Testis (tissue), 2 donors: ENCODE data around the gene PLXDC2.

Experiments used
- POLR2A ChIP-seq: fragments of 450-650 bp; IDR thresholded peaks from one replicate; pipeline ENCODE4 v1.6.1; 2017; ENCODE audit warnings: antibody characterized with exemption, mild to moderate bottlenecking, moderate library complexity
- TF ChIP-seq, protein P1 (sequence below), 3 experiments: fragments of 450-650 bp in 2 of 3; fragments of 200-600 bp in 1 of 3; sonication (generic) in 1 of 3; IDR thresholded peaks; one replicate each; pipeline ENCODE4 v1.5.1; 2016 to 2019; ENCODE audit warnings: antibody characterized with exemption in 3 of 3, mild to moderate bottlenecking in 2 of 3, moderate library complexity in 1 of 3

DNA sequence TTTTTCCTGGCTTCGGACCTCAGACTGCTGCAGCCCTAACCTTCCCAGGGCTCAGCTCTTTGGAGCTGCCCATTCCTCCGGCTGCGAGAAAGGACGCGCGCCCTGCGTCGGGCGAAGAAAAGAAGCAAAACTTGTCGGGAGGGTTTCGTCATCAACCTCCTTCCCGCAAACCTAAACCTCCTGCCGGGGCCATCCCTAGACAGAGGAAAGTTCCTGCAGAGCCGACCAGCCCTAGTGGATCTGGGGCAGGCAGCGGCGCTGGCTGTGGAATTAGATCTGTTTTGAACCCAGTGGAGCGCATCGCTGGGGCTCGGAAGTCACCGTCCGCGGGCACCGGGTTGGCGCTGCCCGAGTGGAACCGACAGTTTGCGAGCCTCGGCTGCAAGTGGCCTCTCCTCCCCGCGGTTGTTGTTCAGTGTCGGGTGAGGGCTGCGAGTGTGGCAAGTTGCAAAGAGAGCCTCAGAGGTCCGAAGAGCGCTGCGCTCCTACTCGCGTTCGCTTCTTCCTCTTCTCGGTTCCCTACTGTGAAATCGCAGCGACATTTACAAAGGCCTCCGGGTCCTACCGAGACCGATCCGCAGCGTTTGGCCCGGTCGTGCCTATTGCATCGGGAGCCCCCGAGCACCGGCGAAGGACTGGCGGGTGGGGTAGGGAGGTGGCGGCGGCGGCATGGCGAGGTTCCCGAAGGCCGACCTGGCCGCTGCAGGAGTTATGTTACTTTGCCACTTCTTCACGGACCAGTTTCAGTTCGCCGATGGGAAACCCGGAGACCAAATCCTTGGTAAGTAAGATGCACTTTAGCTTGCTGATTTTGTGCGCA, at the start of gene PLXDC2:
- TF ChIP-seq, protein P1, sequence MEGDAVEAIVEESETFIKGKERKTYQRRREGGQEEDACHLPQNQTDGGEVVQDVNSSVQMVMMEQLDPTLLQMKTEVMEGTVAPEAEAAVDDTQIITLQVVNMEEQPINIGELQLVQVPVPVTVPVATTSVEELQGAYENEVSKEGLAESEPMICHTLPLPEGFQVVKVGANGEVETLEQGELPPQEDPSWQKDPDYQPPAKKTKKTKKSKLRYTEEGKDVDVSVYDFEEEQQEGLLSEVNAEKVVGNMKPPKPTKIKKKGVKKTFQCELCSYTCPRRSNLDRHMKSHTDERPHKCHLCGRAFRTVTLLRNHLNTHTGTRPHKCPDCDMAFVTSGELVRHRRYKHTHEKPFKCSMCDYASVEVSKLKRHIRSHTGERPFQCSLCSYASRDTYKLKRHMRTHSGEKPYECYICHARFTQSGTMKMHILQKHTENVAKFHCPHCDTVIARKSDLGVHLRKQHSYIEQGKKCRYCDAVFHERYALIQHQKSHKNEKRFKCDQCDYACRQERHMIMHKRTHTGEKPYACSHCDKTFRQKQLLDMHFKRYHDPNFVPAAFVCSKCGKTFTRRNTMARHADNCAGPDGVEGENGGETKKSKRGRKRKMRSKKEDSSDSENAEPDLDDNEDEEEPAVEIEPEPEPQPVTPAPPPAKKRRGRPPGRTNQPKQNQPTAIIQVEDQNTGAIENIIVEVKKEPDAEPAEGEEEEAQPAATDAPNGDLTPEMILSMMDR (IDR thresholded peaks at IDR 0.05) = no peak
- TF ChIP-seq POLR2A = no peak
